ENCODE results near the gene FLOT2.
"Not testable (repeated sequence)": the region's sequence is repeated elsewhere in the genome, so short reads cannot be mapped to it uniquely, and the experiment has no call there.

GRCh38 chr17:28903546-28903841, 6.0 kb upstream of the FLOT2 start:
- TF ChIP-seq CTCF (IDR thresholded peaks at IDR 0.05); FOXJ3 (CRISPR knock-in tag; IDR thresholded peaks at IDR 0.05); ZBTB33 (IDR thresholded peaks at IDR 0.05; ENCODE audit: borderline replicate concordance, low read depth): not testable (repeated sequence)
- TF ChIP-seq, protein P1, sequence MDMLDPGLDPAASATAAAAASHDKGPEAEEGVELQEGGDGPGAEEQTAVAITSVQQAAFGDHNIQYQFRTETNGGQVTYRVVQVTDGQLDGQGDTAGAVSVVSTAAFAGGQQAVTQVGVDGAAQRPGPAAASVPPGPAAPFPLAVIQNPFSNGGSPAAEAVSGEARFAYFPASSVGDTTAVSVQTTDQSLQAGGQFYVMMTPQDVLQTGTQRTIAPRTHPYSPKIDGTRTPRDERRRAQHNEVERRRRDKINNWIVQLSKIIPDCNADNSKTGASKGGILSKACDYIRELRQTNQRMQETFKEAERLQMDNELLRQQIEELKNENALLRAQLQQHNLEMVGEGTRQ (IDR thresholded peaks at IDR 0.05; ENCODE audit: borderline replicate concordance, low read depth, low read length) = not testable (repeated sequence)
